Measurements from ENCODE around the gene NT5DC4. TPM values are rescaled to one million over a fixed set of nuclear protein-coding genes. Genes with fewer than 3 reads are reported as not detected.

NT5DC4 gene
- total RNA-seq, 2 experiments from 2014 or later, result not detected

DNA sequence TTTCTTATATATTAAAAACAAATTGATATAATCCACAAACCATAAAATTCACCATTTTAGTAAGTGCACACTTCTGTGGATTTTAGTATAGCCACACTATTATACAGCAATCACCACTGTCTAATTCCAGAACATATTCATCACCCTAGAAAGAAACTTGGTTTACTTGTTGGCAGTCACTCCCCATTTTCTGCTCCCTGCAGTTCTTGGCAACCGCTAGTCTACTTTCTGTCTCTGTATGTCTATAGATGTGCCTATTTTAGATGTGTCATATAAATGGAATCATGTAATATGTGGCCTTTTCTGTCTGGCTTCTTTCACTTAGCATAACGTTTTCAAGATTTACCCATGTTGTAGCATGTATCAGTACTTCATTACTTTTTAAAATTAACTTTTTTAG, 37.9 kb downstream of the NT5DC4 start:
- H3K79me2 ChIP-seq (ENCODE audit: insufficient read depth, low read depth, low read length), result peaks cover 45% of the 10 kb centered on the region
- H3K27ac ChIP-seq (ENCODE audit: low read depth, low read length, poor library complexity, severe bottlenecking), result no peak overlapping the region
- no peak overlapping the region for H3K4me2 ChIP-seq (ENCODE audit: low read length)
- no peak overlapping the region for H2AFZ ChIP-seq (ENCODE audit: low read length)
- no peak for TF ChIP-seq EZH2phosphoT487 (IDR thresholded peaks at IDR 0.05; ENCODE audit: borderline replicate concordance, low read depth, low read length)
- TF ChIP-seq, protein P1, sequence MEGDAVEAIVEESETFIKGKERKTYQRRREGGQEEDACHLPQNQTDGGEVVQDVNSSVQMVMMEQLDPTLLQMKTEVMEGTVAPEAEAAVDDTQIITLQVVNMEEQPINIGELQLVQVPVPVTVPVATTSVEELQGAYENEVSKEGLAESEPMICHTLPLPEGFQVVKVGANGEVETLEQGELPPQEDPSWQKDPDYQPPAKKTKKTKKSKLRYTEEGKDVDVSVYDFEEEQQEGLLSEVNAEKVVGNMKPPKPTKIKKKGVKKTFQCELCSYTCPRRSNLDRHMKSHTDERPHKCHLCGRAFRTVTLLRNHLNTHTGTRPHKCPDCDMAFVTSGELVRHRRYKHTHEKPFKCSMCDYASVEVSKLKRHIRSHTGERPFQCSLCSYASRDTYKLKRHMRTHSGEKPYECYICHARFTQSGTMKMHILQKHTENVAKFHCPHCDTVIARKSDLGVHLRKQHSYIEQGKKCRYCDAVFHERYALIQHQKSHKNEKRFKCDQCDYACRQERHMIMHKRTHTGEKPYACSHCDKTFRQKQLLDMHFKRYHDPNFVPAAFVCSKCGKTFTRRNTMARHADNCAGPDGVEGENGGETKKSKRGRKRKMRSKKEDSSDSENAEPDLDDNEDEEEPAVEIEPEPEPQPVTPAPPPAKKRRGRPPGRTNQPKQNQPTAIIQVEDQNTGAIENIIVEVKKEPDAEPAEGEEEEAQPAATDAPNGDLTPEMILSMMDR (conservative IDR thresholded peaks at IDR 0.05; ENCODE audit: low read length), result no peak
- no peak for DNase-seq (ENCODE audit: low spot score)
- ChIA-PET POLR2A (no interaction called here), CTCF (ENCODE audit: unreplicated experiment) (no interaction called here)
- H4K20me1 ChIP-seq (ENCODE audit: insufficient read depth, low read length), result peaks cover 7% of the 10 kb centered on the region; the same call in 1 of the 2 replicates
- peaks cover 13% of the 10 kb centered on the region for H3K4me1 ChIP-seq (ENCODE audit: insufficient read depth, low read length, poor library complexity, severe bottlenecking)
- H3K4me3 ChIP-seq (ENCODE audit: low read depth, low read length, poor library complexity, severe bottlenecking), result no peak overlapping the region
- intact Hi-C loops (cut with micrococcal nuclease; ENCODE audit: unreplicated experiment), result no loop called here
- no peaks in the 10 kb centered on the region for H3K9me2 ChIP-seq (ENCODE audit: insufficient read depth, low read length)
- H3K36me3 ChIP-seq (ENCODE audit: insufficient read depth, low read length), result peaks cover 86% of the 10 kb centered on the region
- H3K9me3 ChIP-seq (ENCODE audit: low read length), result 0 out of 2 replicates have a peak, but pooled peaks cover 4% of the 10 kb centered on the region
- no TSS peak for BruUV-seq (replicated peaks)

DNA sequence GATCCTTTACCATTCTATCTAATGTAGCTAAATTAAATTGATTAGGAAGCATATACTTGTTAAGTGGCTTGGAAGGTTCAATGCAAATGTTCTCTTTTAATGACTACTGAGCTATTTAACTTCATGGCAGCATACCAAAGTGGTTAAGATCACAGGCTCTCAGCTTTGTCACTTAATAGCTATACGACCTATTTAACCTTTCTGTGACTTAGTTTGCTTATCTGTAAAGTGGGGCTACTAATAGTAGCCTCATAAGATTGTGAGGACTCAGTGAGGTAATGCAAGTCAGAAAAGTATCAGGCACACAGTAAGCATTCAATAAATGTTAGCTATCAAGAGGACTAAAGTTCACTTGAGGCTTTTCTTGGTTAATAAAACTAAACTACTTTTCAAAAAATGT, 39.3 kb downstream of the NT5DC4 start:
- no TSS peak for BruUV-seq (replicated peaks)
- POLR2A ChIA-PET, result interaction anchor here (1.1 kb wide), 1 partner anchor 8 kb away, joined by 3 read pairs; no protein-coding TSS in a partner anchor
- intact Hi-C loops (cut with micrococcal nuclease; ENCODE audit: unreplicated experiment), result loop anchor here (5.0 kb wide), 2 partner anchors 113 to 878 kb away; partner anchors contain the start of genes ANAPC1 and SLC20A1
- H3K4me2 ChIP-seq (ENCODE audit: low read length), result no peak overlapping the region
- no peak overlapping the region for H2AFZ ChIP-seq (ENCODE audit: low read length)
- peaks cover 72% of the 10 kb centered on the region for H3K36me3 ChIP-seq (ENCODE audit: insufficient read depth, low read length)
- H3K4me1 ChIP-seq (ENCODE audit: insufficient read depth, low read length, poor library complexity, severe bottlenecking), result peaks cover 16% of the 10 kb centered on the region
- no peaks in the 10 kb centered on the region for H3K9me3 ChIP-seq (ENCODE audit: low read length)
- peaks cover 7% of the 10 kb centered on the region; the same call in 1 of the 2 replicates for H4K20me1 ChIP-seq (ENCODE audit: insufficient read depth, low read length)
- CTCF ChIA-PET (ENCODE audit: unreplicated experiment), result no interaction called here
- H3K27ac ChIP-seq (ENCODE audit: low read depth, low read length, poor library complexity, severe bottlenecking), result no peak overlapping the region
- H3K79me2 ChIP-seq (ENCODE audit: insufficient read depth, low read depth, low read length), result peaks cover 44% of the 10 kb centered on the region
- H3K9me2 ChIP-seq (ENCODE audit: insufficient read depth, low read length), result no peaks in the 10 kb centered on the region
- DNase-seq (ENCODE audit: low spot score), result no peak
- TF ChIP-seq, protein P1 (conservative IDR thresholded peaks at IDR 0.05; ENCODE audit: low read length), result no peak
- no peak for TF ChIP-seq EZH2phosphoT487 (IDR thresholded peaks at IDR 0.05; ENCODE audit: borderline replicate concordance, low read depth, low read length)
- H3K4me3 ChIP-seq (ENCODE audit: low read depth, low read length, poor library complexity, severe bottlenecking), result no peak overlapping the region

DNA sequence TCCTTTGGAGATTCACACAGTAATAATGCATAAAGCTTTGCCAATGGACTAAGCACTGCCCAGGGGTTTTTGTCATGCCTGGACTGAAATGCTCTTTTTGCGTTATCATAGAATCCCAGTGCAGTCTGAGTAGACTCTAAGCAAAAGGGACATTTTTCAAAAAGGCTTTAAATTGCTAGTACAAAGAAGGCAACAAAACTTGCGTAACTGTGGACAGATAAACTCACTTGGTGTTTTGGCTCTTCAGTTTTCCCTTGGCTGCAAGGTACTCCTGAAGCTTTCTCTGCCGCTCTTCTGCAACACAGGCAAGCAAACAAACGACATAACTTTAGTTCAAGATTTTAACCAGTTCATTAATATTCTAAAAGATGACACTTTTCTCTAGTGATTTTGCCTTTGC, 41.5 kb downstream of the NT5DC4 start:
- H3K79me2 ChIP-seq (ENCODE audit: insufficient read depth, low read depth, low read length), result peaks cover 38% of the 10 kb centered on the region
- no peaks in the 10 kb centered on the region for H3K9me2 ChIP-seq (ENCODE audit: insufficient read depth, low read length)
- H3K4me2 ChIP-seq (ENCODE audit: low read length), result peak overlapping the region; percentile 90
- POLR2A ChIA-PET, result interaction anchor here (1.5 to 1.6 kb wide), 2 partner anchors 9 to 11 kb away, joined by 3 to 9 read pairs; no protein-coding TSS in a partner anchor
- H3K36me3 ChIP-seq (ENCODE audit: insufficient read depth, low read length), result peaks cover 51% of the 10 kb centered on the region
- TF ChIP-seq, protein P1 (conservative IDR thresholded peaks at IDR 0.05; ENCODE audit: low read length), result no peak
- TF ChIP-seq EZH2phosphoT487 (IDR thresholded peaks at IDR 0.05; ENCODE audit: borderline replicate concordance, low read depth, low read length), result no peak
- no TSS peak for BruUV-seq (replicated peaks)
- peaks cover 7% of the 10 kb centered on the region; the same call in 1 of the 2 replicates for H4K20me1 ChIP-seq (ENCODE audit: insufficient read depth, low read length)
- no peaks in the 10 kb centered on the region; the same call in 1 of the 2 replicates for H3K9me3 ChIP-seq (ENCODE audit: low read length)
- peak overlapping the region; percentile 82 for H3K4me3 ChIP-seq (ENCODE audit: low read depth, low read length, poor library complexity, severe bottlenecking)
- no peak overlapping the region for H3K27ac ChIP-seq (ENCODE audit: low read depth, low read length, poor library complexity, severe bottlenecking)
- no peak for DNase-seq (ENCODE audit: low spot score)
- H3K4me1 ChIP-seq (ENCODE audit: insufficient read depth, low read length, poor library complexity, severe bottlenecking), result peaks cover 22% of the 10 kb centered on the region
- no peak overlapping the region for H2AFZ ChIP-seq (ENCODE audit: low read length)
- CTCF ChIA-PET (ENCODE audit: unreplicated experiment), result no interaction called here
- intact Hi-C loops (cut with micrococcal nuclease; ENCODE audit: unreplicated experiment), result loop anchor here (5.0 kb wide), 2 partner anchors 115 to 880 kb away; partner anchors contain the start of genes ANAPC1 and SLC20A1

Measured in OCI-LY7 (cell line).